WERI-Rb-1 (cell line): ENCODE data around the gene LCA5.

ENCODE experiments used
- DNase-seq: peaks from one replicate; pipeline ENCODE4 v3.0.0-alpha.2; 2020
- H3K27ac ChIP-seq: fragments of 250-450 bp; sonication (Bioruptor Pico); 2 replicates; pipeline ENCODE4 v1.5.1; 2020; ENCODE audit warnings: mild to moderate bottlenecking, moderate library complexity
- H3K27me3 ChIP-seq: fragments of 250-450 bp; sonication (Bioruptor Pico); 2 replicates; pipeline ENCODE4 v1.5.1; 2021; ENCODE audit warnings: mild to moderate bottlenecking, low read depth, moderate library complexity; ENCODE audit not compliant: insufficient read depth, severe bottlenecking
- H3K36me3 ChIP-seq: fragments of 250-450 bp; sonication (Bioruptor Pico); 2 replicates; pipeline ENCODE4 v1.5.1; 2020; ENCODE audit warnings: mild to moderate bottlenecking, moderate library complexity
- H3K4me3 ChIP-seq: 2 replicates; pipeline ENCODE4 v1.5.1; 2011; ENCODE audit warnings: low read depth, mild to moderate bottlenecking, control low read depth, low read length
- H3K9me3 ChIP-seq: fragments of 250-450 bp; sonication (Bioruptor Pico); 2 replicates; pipeline ENCODE4 v1.5.1; 2021; ENCODE audit warnings: mild to moderate bottlenecking, moderate library complexity; ENCODE audit not compliant: severe bottlenecking
- CTCF ChIP-seq: IDR thresholded peaks from 2 replicates; pipeline ENCODE4 v1.5.1; 2011; ENCODE audit warnings: low read depth, mild to moderate bottlenecking, control low read depth, inconsistent platforms, low read length

The LCA5 gene

DNA sequence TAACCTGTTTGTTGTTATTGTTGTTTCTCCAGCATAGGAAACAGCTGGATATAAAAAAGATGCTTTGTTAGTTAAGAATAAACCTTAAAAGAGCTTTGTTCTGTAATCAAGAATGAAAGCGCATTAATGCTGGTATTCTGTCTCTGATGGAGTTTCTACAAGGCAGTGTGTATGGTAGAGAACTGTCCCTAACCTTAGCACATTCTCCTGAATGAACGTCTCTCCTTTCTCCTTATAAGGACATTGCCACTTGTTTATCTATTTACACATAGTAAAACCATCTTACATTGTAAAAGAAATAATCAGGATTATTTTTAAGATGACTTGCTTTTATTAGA is 33.8 kb upstream of the LCA5 start:
- Histone ChIP-seq H3K36me3 (no peaks in the 10 kb centered on the region), H3K27me3 (no peaks in the 10 kb centered on the region), H3K27ac (no peak overlapping the region), H3K4me3 (0 out of 2 replicates have a peak overlapping the region, but pooled peaks have one; percentile 7), H3K9me3 (no peaks in the 10 kb centered on the region)
- TF ChIP-seq CTCF, result no peak
- DNase-seq, result no peak

DNA sequence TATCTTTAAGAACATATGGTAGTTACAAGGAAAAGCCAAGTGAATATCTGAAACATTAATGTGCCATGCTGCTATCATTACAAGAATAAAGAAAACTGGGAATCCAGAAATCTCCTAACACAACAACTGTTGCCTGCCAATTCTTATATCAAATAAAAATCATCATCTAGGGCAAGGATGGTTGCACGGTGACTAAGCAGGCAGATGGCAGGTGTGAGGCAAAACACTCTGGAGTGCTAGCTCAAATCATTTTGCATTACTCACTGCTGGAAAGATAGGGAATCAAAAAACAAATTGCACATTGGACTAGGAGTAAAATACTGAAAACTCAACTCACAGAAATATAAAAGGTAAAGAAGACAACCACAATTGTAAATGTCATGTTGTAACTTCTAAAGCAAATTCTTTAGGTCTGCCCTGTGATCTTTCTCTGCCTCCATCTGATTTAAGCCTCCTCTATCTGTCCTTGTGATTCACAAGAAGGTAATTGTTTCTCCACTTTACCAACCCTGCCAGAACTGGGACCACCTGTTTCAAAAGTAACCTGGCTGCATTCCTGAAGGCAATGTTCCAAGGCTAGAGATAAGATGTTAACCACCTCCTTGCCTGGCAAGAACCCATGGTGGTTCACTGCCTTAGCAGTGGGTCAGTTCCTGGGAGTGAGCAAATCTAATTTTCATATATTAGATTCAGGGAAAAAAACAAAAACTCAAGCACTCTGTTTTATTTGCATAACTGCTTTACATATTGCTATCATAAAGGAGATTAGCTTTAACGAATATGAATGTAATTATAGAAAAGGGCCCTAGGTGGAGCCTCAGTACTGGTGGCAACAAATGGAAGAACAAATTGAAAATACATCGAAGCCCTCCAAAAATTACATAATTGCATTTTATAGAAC is 33.1 kb upstream of the LCA5 start:
- TF ChIP-seq CTCF, result no peak
- no peaks in the 10 kb centered on the region for H3K9me3 ChIP-seq
- no peak overlapping the region for H3K27ac ChIP-seq
- H3K27me3 ChIP-seq, result no peaks in the 10 kb centered on the region
- no peak for DNase-seq
- no peaks in the 10 kb centered on the region for H3K36me3 ChIP-seq
- H3K4me3 ChIP-seq, result 0 out of 2 replicates have a peak overlapping the region, but pooled peaks have one; percentile 7

DNA sequence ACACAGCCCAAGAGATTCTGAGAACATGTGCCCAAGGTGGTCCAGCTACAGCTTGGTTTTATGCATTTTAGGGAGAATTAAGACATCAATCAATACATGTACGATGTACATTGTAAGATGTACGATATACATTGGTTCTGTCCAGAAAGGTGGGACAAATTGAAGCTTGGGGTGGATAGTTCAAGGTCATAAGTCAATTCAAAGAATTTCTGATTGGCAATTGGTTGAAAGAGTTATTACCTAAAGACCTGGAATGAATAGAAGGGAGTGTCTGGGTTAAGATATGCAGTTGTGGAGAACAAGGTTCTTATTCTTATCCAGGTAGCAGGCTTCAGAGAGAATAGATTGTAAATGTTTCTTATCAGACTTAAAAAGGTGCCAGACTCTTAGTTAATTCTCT is 31.8 kb upstream of the LCA5 start:
- no peak overlapping the region for H3K27ac ChIP-seq
- no peaks in the 10 kb centered on the region for H3K9me3 ChIP-seq
- no peak for DNase-seq
- no peaks in the 10 kb centered on the region for H3K27me3 ChIP-seq
- H3K4me3 ChIP-seq, result no peak overlapping the region
- TF ChIP-seq CTCF, result no peak
- no peaks in the 10 kb centered on the region for H3K36me3 ChIP-seq

DNA sequence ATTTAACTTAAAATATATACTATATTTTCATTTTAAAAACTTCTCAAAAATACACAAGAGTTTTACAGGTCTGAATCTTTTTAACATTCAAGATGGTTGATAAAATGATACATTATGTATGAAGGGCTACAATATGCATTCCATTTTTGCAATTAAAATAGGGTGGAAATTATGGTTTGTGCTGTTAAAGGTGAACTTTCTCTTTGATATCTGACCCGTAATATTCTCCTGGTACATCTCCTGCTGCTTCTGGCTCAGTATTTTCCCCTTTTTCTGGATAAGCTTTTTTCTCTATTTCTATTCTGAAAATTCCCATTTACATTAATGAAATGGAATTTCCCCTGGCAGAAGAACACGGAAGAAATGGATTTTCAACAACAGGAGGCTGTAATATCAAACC is 27.4 kb upstream of the LCA5 start:
- Histone ChIP-seq H3K36me3 (no peaks in the 10 kb centered on the region), H3K27ac (no peak overlapping the region), H3K9me3 (no peaks in the 10 kb centered on the region), H3K27me3 (no peaks in the 10 kb centered on the region), H3K4me3 (no peak overlapping the region)
- DNase-seq, result no peak
- no peak for TF ChIP-seq CTCF

GRCh38 chr6:79559706-79560105 is 22.5 kb upstream of the LCA5 start:
- TF ChIP-seq CTCF, result no peak
- Histone ChIP-seq H3K4me3 (no peak overlapping the region), H3K27me3 (no peaks in the 10 kb centered on the region), H3K9me3 (no peaks in the 10 kb centered on the region), H3K36me3 (no peaks in the 10 kb centered on the region), H3K27ac (no peak overlapping the region)
- DNase-seq, result no peak
